Heart left ventricle (tissue), 16 donors: Measurements from ENCODE around the gene FBXO42. TPM values are rescaled to one million over a fixed set of nuclear protein-coding genes. Genes with fewer than 3 reads are reported as not detected.

ENCODE experiments used
- ATAC-seq, 4 donors: fragments of 200-7000 bp; cut with Tn5 transposase; one replicate each; pipeline ENCODE4 v1.9.1; 2020 to 2022; ENCODE audit warnings: moderate library complexity in 4 of 4, mild to moderate bottlenecking in 3 of 4, moderate number of reproducible peaks in 1 of 4
- DNase-seq, 5 donors: peaks; one replicate each; pipeline ENCODE4 v3.0.0-alpha.2; 2020
- H3K27ac ChIP-seq, 12 donors: fragments of 200-600 bp; sonication (generic) in 4 of 12; one replicate each; pipeline versions ENCODE4 v1.5.0 to v1.8.0; 2016 to 2022; ENCODE audit warnings: mild to moderate bottlenecking in 2 of 12
- H3K27me3 ChIP-seq, 9 donors: fragments of 200-600 bp; sonication (generic) in 2 of 9; one replicate each; pipeline versions ENCODE4 v1.5.1 to v1.8.0; 2016 to 2022; ENCODE audit warnings: mild to moderate bottlenecking in 3 of 9
- H3K36me3 ChIP-seq, 9 donors: fragments of 200-600 bp; sonication (generic) in 2 of 9; one replicate each; pipeline versions ENCODE4 v1.5.0 to v1.8.0; 2018 to 2022; ENCODE audit warnings: mild to moderate bottlenecking in 2 of 9
- H3K4me1 ChIP-seq, 12 donors: fragments of 200-600 bp; sonication (generic) in 4 of 12; one replicate each; pipeline versions ENCODE4 v1.5.0 to v1.8.0; 2016 to 2022; ENCODE audit warnings: mild to moderate bottlenecking in 3 of 12
- H3K4me3 ChIP-seq, 12 donors: fragments of 200-600 bp; sonication (generic) in 4 of 12; one replicate each; pipeline versions ENCODE4 v1.5.0 to v1.8.0; 2017 to 2022; ENCODE audit warnings: mild to moderate bottlenecking in 9 of 12, moderate library complexity in 4 of 12
- H3K9me3 ChIP-seq, 12 donors: fragments of 200-600 bp; sonication (generic) in 4 of 12; one replicate each; pipeline versions ENCODE4 v1.5.0 to v1.8.0; 2016 to 2022; ENCODE audit warnings: mild to moderate bottlenecking in 1 of 12
- CTCF ChIP-seq, 12 donors: fragments of 200-600 bp; sonication (generic) in 4 of 12; IDR thresholded peaks; one replicate each; pipeline versions ENCODE4 v1.5.0 to v1.8.0; 2018 to 2022; ENCODE audit warnings: antibody characterized with exemption in 12 of 12, mild to moderate bottlenecking in 5 of 12
- POLR2A ChIP-seq, 2 donors: fragments of 450-650 bp; IDR thresholded peaks; one replicate each; pipeline ENCODE4 v1.6.1; 2017; ENCODE audit warnings: antibody characterized with exemption in 2 of 2, mild to moderate bottlenecking in 2 of 2, moderate library complexity in 2 of 2
- WGBS, 4 donors: extraction: QIAGEN DNeasy Blood & Tissue Kit in 2 of 4; methylation state at CpG; one replicate each; pipeline versions ENCODE4 v1.1.5 to v1.1.7; 2013 to 2018; 5-methylcytosine and 5-hydroxymethylcytosine counted together
- intact Hi-C, 10 donors: fragments of 100-400 bp; cut with DNase I; formaldehyde crosslinking; loops; one replicate each; pipeline versions ENCODE4 v1.11.1 to v1.14.2; 2022
- polyA plus RNA-seq, 2 donors: library from polyadenylated mRNA; stranded (reverse); fragments of 200-250 nt; gene quantifications; one replicate each; pipeline ENCODE4 v1.2.3, GENCODE V29; 2013
- total RNA-seq, 9 donors: library from RNA; depleted of rRNA in 2 of 9; stranded (reverse); fragments of >200 nt in 2 of 9; fragmentation: NEBNext Ultra II Directional in 3 of 9; extraction: Animal tissue kit (Norgen Biotek cat#: 25700) in 3 of 9; gene quantifications; one replicate each; pipeline versions ENCODE4 v1.1.0 to v1.2.4, GENCODE V29; 2016 to 2023
- donor health status: ischemic (EF 13 %, LVEDD 7.1; RV severe dilation, severe dysfunction).
- donor health status: healthy with polysubstance abuse.
- donor health status: DM: no; HTN: yes; CAD: no.
- donor health status: DM: no; HTN: no; CAD: no.
- donor health status: ischemic (EF 25% LVEDD 6.9; RV normal size, moderate dysfunction).
- donor health status: ischemic (EF 25% LVEDD 5.7; RV mildly dilated, moderate dysfunction).
- donor health status: healthy.
- donor health status: DM: yes; HTN: yes; CAD: no.
- donor health status: ischemic (EF 35%, LVEDD 5.7; RV mildly dilated, moderate dysfunction).
- donor health status: nonischemic (EF 11% LVEDD 7.7; RV severe dilation, severe dysfunction).
- donor health status: DM: yes; HTN: yes; CAD: no.
- donor health status: PGD.
- donor health status: ischemic (EF 29% LVEDD 5.4; RV normal size, mild dysfunction).
- donor health status: nonischemic (EF 23%, LVEDD 6.1; RV moderate dilation, normal function).

Gene FBXO42
- total and polyA plus RNA-seq, 11 donors: 11.0 to 44.4 (median 20.1) TPM

DNA sequence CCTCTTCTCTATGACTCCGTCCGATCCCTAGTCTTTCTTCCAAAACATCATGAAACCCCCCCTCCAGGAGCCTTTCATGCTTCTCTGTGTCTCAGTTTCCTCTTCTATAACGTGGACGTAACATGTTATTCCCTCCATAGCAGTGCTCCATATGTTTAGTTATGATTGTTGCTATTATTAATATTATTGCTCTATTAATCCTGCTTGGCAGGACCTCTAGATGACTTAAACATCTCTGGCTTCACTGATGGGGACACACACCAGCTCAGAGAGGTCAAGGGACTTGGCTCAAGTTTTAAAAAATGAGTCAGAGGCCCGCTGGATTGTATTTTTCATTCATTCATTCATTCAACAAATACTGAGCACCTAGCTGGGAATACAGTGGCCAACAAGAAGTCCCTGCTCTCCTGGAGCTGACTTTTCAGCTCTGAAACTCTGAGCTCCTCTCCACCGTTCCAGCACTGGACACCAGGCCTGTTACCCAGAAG, 114.9 kb downstream of the FBXO42 start:
- peaks cover 0 to 5% (median 0%) of the 10 kb centered on the region in 9 donors for H3K36me3 ChIP-seq
- H3K9me3 ChIP-seq: no peaks in the 10 kb centered on the region
- intact Hi-C loops: loop anchor here in 2 of 10 donors (2.0 to 5.0 kb wide), 2 partner anchors 21 to 155 kb away; no protein-coding TSS in a partner anchor
- H3K27me3 ChIP-seq: no peaks in the 10 kb centered on the region
- peak overlapping the region in 11 of 12 donors; percentile 12 to 81 (median 69) for H3K4me3 ChIP-seq
- ATAC-seq (peak in 1 of 4 donors; percentile 1), DNase-seq (no peak)
- no peak for TF ChIP-seq CTCF (IDR thresholded peaks at IDR 0.05)
- no peak for TF ChIP-seq POLR2A (IDR thresholded peaks at IDR 0.05)
- peak overlapping the region in 11 of 12 donors; percentile 27 to 94 (median 88) for H3K27ac ChIP-seq
- whole genome bisulfite sequencing, 4 donors: 24 to 30% (median 28%) methylated on average over 6 of the region's 6 CpGs
- H3K4me1 ChIP-seq: peaks cover 0 to 22% (median 16%) of the 10 kb centered on the region in 12 donors

- DNase-seq (peak; percentile 95 to 97 (median 96)), ATAC-seq (peak; percentile 81 to 96 (median 96))
- intact Hi-C loops: loop anchor here in 2 of 10 donors (2.0 to 5.0 kb wide), 2 partner anchors 20 to 154 kb away; no protein-coding TSS in a partner anchor
- Histone ChIP-seq H3K4me3 (peak within 1 kb of the TSS; percentile 49 to 81 (median 68)), H3K9me3 (no peaks in the 10 kb centered on the region), H3K4me1 (peaks cover 0 to 22% (median 16%) of the 10 kb centered on the region in 12 donors), H3K27ac (peak within 1 kb of the TSS; percentile 61 to 94 (median 86)), H3K27me3 (no peaks in the 10 kb centered on the region), H3K36me3 (peaks cover 0 to 9% (median 0%) of the 10 kb centered on the region in 9 donors)
- peak in 1 of 2 donors; percentile 88 for TF ChIP-seq POLR2A (IDR thresholded peaks at IDR 0.05)
- TF ChIP-seq CTCF (IDR thresholded peaks at IDR 0.05): peak in 3 of 12 donors; percentile 24 to 33 (median 28)
- WGBS, 4 donors: 1 to 2% (median 1%) methylated on average over 41 to 57 of the region's 57 CpGs
Observed at GRCh38 chr1:16236511-16237342, 115.6 kb downstream of the FBXO42 start, which contains the start of gene CPLANE2. TSS of gene CPLANE2 (minus strand) at chr1:16237183. CDS start at chr1:16236742, 441 bp downstream.

- Histone ChIP-seq H3K4me3 (peak overlapping the region; percentile 49 to 81 (median 68)), H3K36me3 (peaks cover 0 to 14% (median 0%) of the 10 kb centered on the region in 9 donors), H3K4me1 (peaks cover 0 to 22% (median 16%) of the 10 kb centered on the region in 12 donors), H3K27me3 (no peaks in the 10 kb centered on the region), H3K9me3 (no peaks in the 10 kb centered on the region), H3K27ac (peak overlapping the region; percentile 61 to 94 (median 86))
- 37 to 44% (median 43%) methylated on average over 6 of the region's 6 CpGs for WGBS, 4 donors
- intact Hi-C loops: loop anchor here in 2 of 10 donors (2.0 to 5.0 kb wide), 2 partner anchors 19 to 154 kb away; no protein-coding TSS in a partner anchor
- ATAC-seq (peak; percentile 33 to 71 (median 64)), DNase-seq (peak in 2 of 5 donors; percentile 41 to 58)
- TF ChIP-seq CTCF (IDR thresholded peaks at IDR 0.05) (peak in 5 of 12 donors; percentile 24 to 39 (median 26)), POLR2A (IDR thresholded peaks at IDR 0.05) (no peak)
Observed at GRCh38 chr1:16235944-16236510, 116.3 kb downstream of the FBXO42 start.
